NCI-H1930 (cell line): ENCODE results near the gene CRYBG2.
"Not testable (repeated sequence)": the region's sequence is repeated elsewhere in the genome, so short reads cannot be mapped to it uniquely, and the experiment has no call there.

Experiments
- DNase-seq, 2 experiments: peaks; one replicate each; lab custom pipeline; 2025; lab: John Stamatoyannopoulos, UW

CRYBG2 gene

GRCh38 chr1:26353976-26354820, at the start of gene CRYBG2:
Gene CRYBG2 (minus strand): TSS chr1:26354130. CDS start chr1:26346657, 7,473 bp downstream.
- DNase-seq = no peak

GRCh38 chr1:26403656-26404055, 49.7 kb upstream of the CRYBG2 start:
- no peak for DNase-seq

GRCh38 chr1:26401891-26402290, 48.0 kb upstream of the CRYBG2 start:
- DNase-seq = no peak

GRCh38 chr1:26399034-26399433, 45.1 kb upstream of the CRYBG2 start:
- DNase-seq = no peak

- no peak for DNase-seq
Observed at GRCh38 chr1:26395754-26396153, 41.8 kb upstream of the CRYBG2 start.

- no peak for DNase-seq
Observed at GRCh38 chr1:26391450-26391849, 37.5 kb upstream of the CRYBG2 start.

- no peak for DNase-seq
Observed at GRCh38 chr1:26389604-26390247, 35.8 kb upstream of the CRYBG2 start.

GRCh38 chr1:26388791-26389445, 35.0 kb upstream of the CRYBG2 start:
- no peak for DNase-seq

GRCh38 chr1:26387447-26387846, 33.5 kb upstream of the CRYBG2 start:
- DNase-seq = no peak

- not testable (repeated sequence) for DNase-seq
Observed at GRCh38 chr1:26385063-26385462, 31.1 kb upstream of the CRYBG2 start.

GRCh38 chr1:26384076-26384475, 30.1 kb upstream of the CRYBG2 start:
- DNase-seq = no peak

- no peak for DNase-seq
Observed at GRCh38 chr1:26378879-26379251, 24.9 kb upstream of the CRYBG2 start.

- no peak for DNase-seq
Observed at GRCh38 chr1:26378088-26378878, 24.4 kb upstream of the CRYBG2 start.

- no peak for DNase-seq
Observed at GRCh38 chr1:26376050-26376449, 22.1 kb upstream of the CRYBG2 start.

GRCh38 chr1:26375081-26375480, 21.2 kb upstream of the CRYBG2 start:
- no peak for DNase-seq

GRCh38 chr1:26374361-26374760, 20.4 kb upstream of the CRYBG2 start:
- DNase-seq = not testable (repeated sequence)

- no peak for DNase-seq
Observed at GRCh38 chr1:26373789-26374188, 19.9 kb upstream of the CRYBG2 start.

GRCh38 chr1:26373281-26373680, 19.4 kb upstream of the CRYBG2 start:
- no peak for DNase-seq

GRCh38 chr1:26372611-26373010, 18.7 kb upstream of the CRYBG2 start, which contains the start of gene ZNF683:
Gene ZNF683 (minus strand): TSS chr1:26372750. CDS start chr1:26368571, 4,179 bp downstream.
- not testable (repeated sequence) for DNase-seq

- DNase-seq = no peak
Observed at GRCh38 chr1:26372039-26372438, 18.1 kb upstream of the CRYBG2 start.

GRCh38 chr1:26370591-26371382, 16.9 kb upstream of the CRYBG2 start:
- DNase-seq = no peak
